Stimulated activated CD8-positive, alpha-beta memory T cell treated with anti-CD3 and anti-CD28 coated beads, Interleukin-12 subunit alpha, Interleukin-12 subunit beta, amount 100 ng/mL, for 1 hour (primary cell): ENCODE data around the gene JPT1.
"Not testable (repeated sequence)": the region's sequence is repeated elsewhere in the genome, so short reads cannot be mapped to it uniquely, and the experiment has no call there.

Experiments
- DNase-seq: peaks from one replicate; pipeline ENCODE4 v3.0.0-alpha.2; 2020; ENCODE audit warnings: low read depth

Gene JPT1

GRCh38 chr17:75155191-75155601 lies 884 bp upstream of the JPT1 start:
- no peak for DNase-seq

DNA sequence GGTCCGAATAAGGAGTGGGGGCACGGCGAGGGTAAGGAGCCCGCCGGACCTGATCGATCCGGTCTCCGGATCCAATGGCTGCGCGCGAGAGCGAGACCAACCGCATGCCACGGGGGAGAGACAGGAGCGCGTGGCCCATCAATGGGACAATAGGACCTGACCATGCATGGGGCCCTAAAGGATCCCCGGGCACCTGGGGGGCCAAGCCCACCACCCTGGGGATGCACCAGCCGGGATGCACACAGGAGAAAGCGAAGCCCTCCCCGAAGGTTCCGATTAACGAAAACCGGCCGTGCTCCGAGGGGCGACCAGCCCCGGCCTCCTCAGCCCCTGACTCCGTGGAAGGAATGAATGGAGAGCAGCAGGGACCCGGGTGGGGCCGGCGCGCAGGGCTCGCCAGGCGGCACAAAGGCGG lies 525 bp downstream of the JPT1 start:
- no peak for DNase-seq

- no peak for DNase-seq
Observed at GRCh38 chr17:75152922-75153779, 1.2 kb downstream of the JPT1 start.

- no peak for DNase-seq
Observed at GRCh38 chr17:75152523-75152921, 1.8 kb downstream of the JPT1 start.

GRCh38 chr17:75151930-75152329 lies 2.4 kb downstream of the JPT1 start:
- no peak for DNase-seq

- DNase-seq, result no peak
Observed at GRCh38 chr17:75147878-75148546, 6.3 kb downstream of the JPT1 start.

DNA sequence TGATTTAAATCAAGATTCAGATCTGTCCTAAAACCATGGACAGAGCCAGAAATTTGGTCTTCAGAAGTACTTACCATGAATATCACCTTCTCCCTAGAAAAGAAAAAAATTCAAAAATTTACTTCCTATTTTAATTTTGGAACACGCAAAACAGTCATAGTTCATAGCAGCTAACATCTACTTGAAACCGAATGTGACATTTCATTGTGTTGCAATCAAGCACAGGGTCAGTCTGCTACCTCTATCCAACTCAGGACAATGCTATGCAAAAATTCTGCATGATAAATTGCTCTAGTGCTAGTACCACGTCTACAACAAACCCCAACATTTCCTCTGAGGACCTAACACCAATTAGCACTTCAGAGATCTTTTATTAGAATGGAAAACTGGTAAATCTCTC lies 7.7 kb downstream of the JPT1 start:
- no peak for DNase-seq

- DNase-seq, result no peak
Observed at GRCh38 chr17:75144816-75145512, 9.3 kb downstream of the JPT1 start.

DNA sequence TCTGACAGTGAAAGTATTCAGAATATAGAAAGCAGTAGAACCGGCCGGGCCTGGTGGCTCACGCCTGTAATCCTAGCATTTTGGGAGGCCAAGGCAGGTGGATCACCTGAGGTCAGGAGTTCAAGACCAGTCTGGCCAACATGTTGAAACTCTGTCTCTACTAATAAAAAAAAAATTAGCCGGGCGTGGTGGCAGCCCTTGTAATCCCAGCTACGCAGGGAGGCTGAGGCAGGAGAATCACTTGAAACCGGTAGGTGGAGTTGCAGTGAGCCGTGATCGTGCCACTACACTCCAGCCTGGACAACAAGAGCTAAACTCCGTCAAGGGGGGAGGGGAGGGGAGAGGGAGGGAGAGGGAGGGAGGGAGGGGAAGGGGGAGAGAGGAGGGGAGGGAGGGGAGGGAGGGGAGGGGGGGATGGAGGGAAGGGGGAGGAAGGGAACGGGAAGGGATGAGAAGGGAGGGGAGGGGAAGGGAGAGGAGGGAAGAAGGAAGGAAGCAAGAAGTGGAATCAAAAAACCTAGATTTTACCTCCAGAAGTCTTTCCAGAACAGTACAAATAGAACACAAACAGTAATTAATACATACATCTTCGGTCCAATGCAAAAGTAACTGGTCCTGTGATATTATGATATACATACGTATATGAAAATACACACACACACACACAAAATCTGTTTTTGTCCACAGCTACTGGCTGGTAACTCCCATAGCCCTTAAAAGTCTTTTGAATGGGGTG lies 11.9 kb downstream of the JPT1 start:
- DNase-seq, result no peak

GRCh38 chr17:75138519-75138918 lies 15.8 kb downstream of the JPT1 start:
- no peak for DNase-seq

DNA sequence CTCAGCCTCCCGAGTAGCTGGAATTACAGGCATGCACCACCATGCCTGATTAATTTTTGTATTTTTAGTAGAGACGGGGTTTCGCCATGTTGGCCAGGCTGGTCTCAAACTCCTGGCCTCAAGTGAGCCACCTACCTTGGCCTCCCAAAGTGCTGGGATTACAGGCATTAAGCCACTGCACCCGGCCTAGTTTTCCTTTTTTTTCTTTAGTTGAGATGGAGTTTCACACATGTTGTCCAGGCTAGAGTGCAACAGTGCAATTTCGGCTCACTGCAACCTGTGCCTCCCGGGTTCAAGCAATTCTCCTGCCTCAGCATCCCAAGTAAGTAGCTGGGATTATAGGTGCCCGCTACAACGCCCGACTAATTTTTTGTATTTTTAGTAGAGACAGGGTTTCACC lies 16.6 kb downstream of the JPT1 start:
- not testable (repeated sequence) for DNase-seq

- no peak for DNase-seq
Observed at GRCh38 chr17:75135946-75136345, 18.4 kb downstream of the JPT1 start.

DNA sequence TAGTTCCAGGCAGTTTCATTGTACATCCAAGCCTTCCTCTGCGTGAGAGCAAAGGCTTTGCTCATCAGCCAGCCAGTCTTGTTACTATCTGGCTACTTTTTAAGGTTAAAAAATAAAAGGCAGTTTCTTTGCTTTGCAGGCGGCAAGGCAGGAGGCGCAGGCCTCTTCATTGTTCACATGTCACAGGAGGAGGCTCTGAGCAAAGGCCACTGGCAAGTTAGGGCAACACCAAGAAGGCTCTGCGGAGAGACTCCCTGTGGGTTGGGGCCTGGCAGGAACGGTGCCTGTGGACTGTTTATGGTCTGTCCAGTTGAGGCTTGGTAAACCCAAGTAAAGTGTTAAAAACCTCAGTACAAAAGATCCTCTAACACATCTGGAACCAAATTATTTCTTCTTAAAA lies 18.9 kb downstream of the JPT1 start:
- no peak for DNase-seq

- not testable (repeated sequence) for DNase-seq
Observed at GRCh38 chr17:75133607-75134347, 20.5 kb downstream of the JPT1 start.

GRCh38 chr17:75133001-75133400 lies 21.3 kb downstream of the JPT1 start:
- no peak for DNase-seq

GRCh38 chr17:75132018-75133000 lies 22.0 kb downstream of the JPT1 start:
- DNase-seq, result not testable (repeated sequence)

DNA sequence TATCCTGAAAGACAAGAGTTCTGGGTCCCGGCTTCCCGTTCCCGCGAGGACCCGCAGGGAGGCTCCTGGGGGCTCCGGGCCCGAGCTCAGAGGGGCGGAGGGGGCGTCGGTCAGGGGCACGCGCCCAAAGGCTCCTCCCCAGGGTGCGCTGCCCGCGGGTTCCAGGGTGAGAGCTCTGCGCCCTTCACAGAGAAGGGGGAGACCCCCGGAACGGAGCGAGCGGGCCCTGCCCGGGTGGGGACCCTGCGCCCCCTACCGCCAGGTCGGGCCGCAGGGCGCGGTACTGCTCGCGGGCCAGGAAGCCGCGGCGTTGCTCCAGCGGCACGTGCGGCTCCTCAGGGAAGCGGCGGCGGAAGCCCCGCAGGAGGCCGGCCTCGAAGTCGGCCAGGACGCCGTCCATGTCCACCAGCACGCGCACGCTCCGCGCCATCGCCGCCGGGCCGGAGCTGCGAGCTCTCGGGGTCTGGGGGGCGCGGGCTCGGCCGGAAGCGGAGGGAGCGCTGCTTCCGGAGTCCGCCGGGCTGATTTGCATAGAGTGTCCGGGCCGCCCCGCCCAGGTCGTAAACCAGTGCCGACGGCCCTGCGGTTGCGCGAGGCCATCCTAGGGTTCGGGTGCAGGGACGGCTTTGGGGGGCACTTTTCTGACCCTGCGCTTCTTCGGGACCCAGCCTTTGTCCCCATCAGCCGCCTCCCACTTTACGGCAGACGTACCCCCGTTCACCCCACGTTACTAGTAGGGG lies 22.9 kb downstream of the JPT1 start, which contains the start of gene NT5C:
Gene NT5C, minus strand, starts transcription at position 465 of the 740 bp plus-strand sequence. Its CDS starts 35 bp downstream, at position 430.
- DNase-seq, result peak; percentile 45

DNA sequence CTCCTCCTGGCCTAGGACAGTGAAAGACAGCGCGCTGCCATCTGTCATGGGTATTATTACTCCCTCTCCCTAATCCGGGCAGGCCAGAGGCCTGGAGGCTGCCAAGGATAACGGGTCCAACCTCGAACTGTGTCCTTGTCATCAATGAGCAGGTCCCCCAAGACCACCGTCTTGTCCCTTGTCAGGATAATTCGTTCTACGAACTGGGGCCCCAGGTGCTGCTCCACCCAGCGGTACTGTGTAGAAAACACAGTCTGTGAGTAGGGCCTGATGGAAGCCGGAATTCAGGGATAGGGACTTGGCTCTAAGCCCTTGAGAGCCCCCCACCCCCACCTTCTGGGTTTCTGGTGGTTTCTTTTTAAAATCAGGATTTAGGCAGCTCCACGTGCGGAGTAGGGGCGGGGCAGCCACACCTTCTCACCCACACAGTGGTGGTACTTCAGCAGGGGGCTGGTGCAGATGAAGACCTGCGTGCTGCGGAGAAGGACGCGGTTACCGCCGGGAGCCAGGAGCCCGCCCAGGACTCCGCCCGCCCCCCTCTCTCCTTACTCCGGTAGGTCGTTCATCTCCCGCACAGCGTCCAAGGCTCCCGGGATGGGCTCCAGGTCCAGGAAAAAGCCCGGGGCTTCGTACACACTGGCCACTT lies 23.6 kb downstream of the JPT1 start:
- no peak for DNase-seq
